ENCODE measurements around the gene ADAMTSL3. TPM values are rescaled to one million over a fixed set of nuclear protein-coding genes. Genes with fewer than 3 reads are reported as not detected.

Gene ADAMTSL3
- total RNA-seq, 8 experiments from 2014 or later: 0.08 to 53.7 (median 0.32) TPM

DNA sequence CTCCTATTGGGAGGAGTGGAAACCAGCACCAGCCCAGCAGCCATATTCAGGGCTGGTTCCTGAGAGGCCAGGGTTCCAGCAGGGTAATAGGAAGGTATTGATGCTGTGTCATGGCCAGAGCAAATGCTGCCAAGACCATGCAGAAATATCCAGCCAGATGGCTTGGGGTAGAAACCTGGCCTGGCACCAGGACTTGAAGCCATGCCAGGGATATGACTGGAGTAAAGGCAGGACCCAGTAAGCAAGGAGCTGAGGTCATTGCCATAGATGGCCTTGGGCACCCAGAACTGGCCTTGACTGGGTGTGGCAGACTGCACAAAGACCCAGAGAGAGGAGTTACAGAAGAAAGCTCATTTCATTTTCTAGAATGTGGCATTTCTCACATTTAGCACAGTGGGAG is 324.1 kb downstream of the ADAMTSL3 start:
- H3K4me1 ChIP-seq (replicated peaks in 1 of 2): no peaks in the 10 kb centered on the region
- no peak for ATAC-seq (replicated peaks in 6 of 8)
- no peak overlapping the region for H3K4me3 ChIP-seq
- in situ Hi-C loops (cut with MboI; ENCODE audit: low pct_unique_long_range_greater_than_20kb in 2 of 9, low sequenced_read_pairs in 9 of 9, unreplicated experiment in 9 of 9): no loop called here
- no peak overlapping the region for H3K27ac ChIP-seq

- 51 to 71% (median 67%) methylated on average over 1 to 2 of the region's 3 CpGs; no CpG with 5 or more reads in 5 of the 10 experiments for WGBS, 10 experiments
- no peak overlapping the region for H3K4me3 ChIP-seq
- in situ Hi-C loops (cut with MboI; ENCODE audit: low pct_unique_long_range_greater_than_20kb in 2 of 9, low sequenced_read_pairs in 9 of 9, unreplicated experiment in 9 of 9): no loop called here
- no peak overlapping the region for H3K27ac ChIP-seq
- H3K4me1 ChIP-seq (replicated peaks in 1 of 2): no peaks in the 10 kb centered on the region
- ATAC-seq (replicated peaks in 6 of 8): no peak
Measured at GRCh38 chr15:83978588-83978987, 324.7 kb downstream of the ADAMTSL3 start.

DNA sequence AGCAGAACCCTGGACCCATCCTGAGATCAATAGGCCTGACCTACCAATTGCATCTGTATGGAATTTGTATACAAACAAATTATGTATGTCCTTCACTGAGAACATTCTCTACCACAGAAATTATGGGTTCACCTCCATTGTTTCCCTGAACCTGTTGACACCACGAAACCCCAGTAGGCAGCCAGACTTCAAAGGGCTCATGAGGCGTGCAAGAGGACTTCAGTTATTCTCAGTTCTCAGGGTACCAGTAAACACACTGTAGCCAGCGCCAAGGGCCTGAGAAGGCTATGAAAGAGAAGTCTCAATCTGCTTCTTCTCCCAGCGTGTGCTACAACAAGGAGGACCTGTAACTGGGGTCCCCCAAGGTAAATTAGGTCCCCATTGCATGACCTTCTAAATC is 326.7 kb downstream of the ADAMTSL3 start:
- WGBS, 10 experiments: 23 to 83% (median 69%) methylated on average over 1 to 4 of the region's 4 CpGs; no CpG with 5 or more reads in 3 of the 10 experiments
- no peak overlapping the region for H3K4me3 ChIP-seq
- H3K4me1 ChIP-seq (replicated peaks in 1 of 2): no peaks in the 10 kb centered on the region
- in situ Hi-C loops (cut with MboI; ENCODE audit: low pct_unique_long_range_greater_than_20kb in 2 of 9, low sequenced_read_pairs in 9 of 9, unreplicated experiment in 9 of 9): no loop called here
- H3K27ac ChIP-seq: no peak overlapping the region
- ATAC-seq (replicated peaks in 6 of 8): no peak

DNA sequence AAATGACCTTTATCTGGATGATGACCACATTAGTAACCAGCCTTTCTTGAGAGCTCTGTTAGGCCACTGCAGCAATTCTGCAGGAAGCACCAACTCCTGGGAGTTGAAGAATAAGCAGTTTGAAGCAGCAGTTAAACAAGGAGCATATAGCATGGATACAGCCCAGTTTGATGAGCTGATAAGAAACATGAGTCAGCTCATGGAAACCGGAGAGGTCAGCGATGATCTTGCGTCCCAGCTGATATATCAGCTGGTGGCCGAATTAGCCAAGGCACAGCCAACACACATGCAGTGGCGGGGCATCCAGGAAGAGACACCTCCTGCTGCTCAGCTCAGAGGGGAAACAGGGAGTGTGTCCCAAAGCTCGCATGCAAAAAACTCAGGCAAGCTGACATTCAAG is 328.8 kb downstream of the ADAMTSL3 start:
- Histone ChIP-seq H3K4me3 (no peak overlapping the region), H3K4me1 (replicated peaks in 1 of 2) (no peaks in the 10 kb centered on the region), H3K27ac (no peak overlapping the region)
- ATAC-seq (replicated peaks in 6 of 8): no peak
- in situ Hi-C loops (cut with MboI; ENCODE audit: low pct_unique_long_range_greater_than_20kb in 2 of 9, low sequenced_read_pairs in 9 of 9, unreplicated experiment in 9 of 9): no loop called here
- WGBS, 10 experiments: 65 to 100% (median 95%) methylated on average over 1 to 6 of the region's 6 CpGs; no CpG with 5 or more reads in 4 of the 10 experiments

DNA sequence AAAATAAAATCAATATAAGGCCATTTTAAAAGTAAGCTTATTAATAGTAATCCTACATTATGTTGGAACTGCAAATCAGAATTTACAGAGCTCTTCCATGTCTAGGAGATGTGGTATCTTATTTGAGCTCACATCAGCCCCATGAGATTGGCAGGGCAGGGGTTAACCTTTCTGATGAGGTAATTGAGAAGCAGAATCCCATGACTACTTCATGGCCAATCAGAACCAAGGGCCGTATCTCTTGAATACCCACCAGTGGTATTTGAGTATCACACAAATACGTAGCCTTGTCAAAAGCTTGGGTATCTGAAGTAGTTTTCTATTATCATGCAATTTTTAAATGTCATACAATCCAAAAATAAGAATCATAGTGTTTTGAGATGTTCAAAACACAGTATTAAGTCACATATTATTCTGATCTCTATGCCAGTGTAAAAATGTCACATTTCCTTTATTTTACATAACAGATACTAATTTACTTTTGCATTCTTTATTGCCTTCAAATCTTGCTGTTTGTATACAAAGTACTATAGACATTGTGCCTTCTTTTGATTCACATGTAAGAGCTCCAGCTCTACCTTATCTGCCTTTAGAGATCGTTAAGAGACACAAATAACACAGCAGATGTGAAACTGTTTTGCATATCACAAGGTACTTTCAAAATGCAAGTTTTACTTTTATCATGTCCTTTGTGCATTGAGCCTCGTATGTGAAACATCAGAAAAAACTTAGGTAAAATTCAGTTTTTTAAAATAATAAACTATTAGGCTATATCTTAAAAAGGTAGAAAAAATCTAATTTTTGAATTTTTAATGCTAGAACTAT is 329.9 kb downstream of the ADAMTSL3 start:
- no peaks in the 10 kb centered on the region for H3K4me1 ChIP-seq (replicated peaks in 1 of 2)
- 9 to 77% (median 45%) methylated on average over 1 to 4 of the region's 4 CpGs for WGBS, 10 experiments
- H3K27ac ChIP-seq: no peak overlapping the region
- in situ Hi-C loops (cut with MboI; ENCODE audit: low pct_unique_long_range_greater_than_20kb in 2 of 9, low sequenced_read_pairs in 9 of 9, unreplicated experiment in 9 of 9): no loop called here
- ATAC-seq (replicated peaks in 6 of 8): peak in 3 of 8 experiments; percentile 20 to 43 (median 21)
- no peak overlapping the region for H3K4me3 ChIP-seq

GRCh38 chr15:83984601-83985000 is 330.7 kb downstream of the ADAMTSL3 start:
- in situ Hi-C loops (cut with MboI; ENCODE audit: low pct_unique_long_range_greater_than_20kb in 2 of 9, low sequenced_read_pairs in 9 of 9, unreplicated experiment in 9 of 9): no loop called here
- Histone ChIP-seq H3K4me3 (no peak overlapping the region), H3K4me1 (replicated peaks in 1 of 2) (no peaks in the 10 kb centered on the region), H3K27ac (no peak overlapping the region)
- no peak for ATAC-seq (replicated peaks in 6 of 8)

DNA sequence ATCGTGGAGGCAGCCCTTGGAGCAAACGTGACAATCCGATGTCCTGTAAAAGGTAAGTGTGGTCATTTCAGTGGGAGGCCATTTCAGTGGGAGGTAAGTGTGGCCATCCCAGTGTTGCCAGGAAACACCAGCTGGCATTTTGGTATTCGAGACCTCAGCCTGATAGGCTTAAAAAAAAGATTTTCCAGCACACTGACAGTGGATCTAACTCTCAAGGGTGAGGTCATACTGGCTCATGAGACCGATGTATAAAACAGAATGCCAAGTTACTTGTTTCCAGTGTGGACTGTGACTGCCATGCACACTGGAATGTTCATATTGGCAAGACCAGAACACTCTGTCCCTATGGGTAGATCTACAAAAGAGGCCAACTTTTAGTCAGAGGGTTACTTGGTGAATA is 337.2 kb downstream of the ADAMTSL3 start:
- in situ Hi-C loops (cut with MboI; ENCODE audit: low pct_unique_long_range_greater_than_20kb in 2 of 9, low sequenced_read_pairs in 9 of 9, unreplicated experiment in 9 of 9): no loop called here
- Histone ChIP-seq H3K4me3 (no peak overlapping the region), H3K4me1 (replicated peaks in 1 of 2) (no peaks in the 10 kb centered on the region), H3K27ac (no peak overlapping the region)
- 60 to 83% (median 73%) methylated on average over 1 to 5 of the region's 5 CpGs; no CpG with 5 or more reads in 3 of the 10 experiments for WGBS, 10 experiments
- ATAC-seq (replicated peaks in 6 of 8): peak in 1 of 8 experiments; percentile 27

- in situ Hi-C loops (cut with MboI; ENCODE audit: low pct_unique_long_range_greater_than_20kb in 2 of 9, low sequenced_read_pairs in 9 of 9, unreplicated experiment in 9 of 9): no loop called here
- 25 to 100% (median 100%) methylated on average over 1 to 3 of the region's 3 CpGs; no CpG with 5 or more reads in 3 of the 10 experiments for WGBS, 10 experiments
- ATAC-seq (replicated peaks in 6 of 8): peak in 3 of 8 experiments; percentile 57 to 82 (median 72)
Measured at GRCh38 chr15:83992324-83993031, 338.6 kb downstream of the ADAMTSL3 start.

GRCh38 chr15:83993591-83993990 is 339.7 kb downstream of the ADAMTSL3 start:
- ATAC-seq (replicated peaks in 6 of 8): no peak
- Histone ChIP-seq H3K4me1 (replicated peaks in 1 of 2) (no peaks in the 10 kb centered on the region), H3K27ac (no peak overlapping the region), H3K4me3 (no peak overlapping the region)
- WGBS, 10 experiments: 64 to 100% (median 86%) methylated on average over 1 to 2 of the region's 2 CpGs; no CpG with 5 or more reads in 1 of the 10 experiments
- in situ Hi-C loops (cut with MboI; ENCODE audit: low pct_unique_long_range_greater_than_20kb in 2 of 9, low sequenced_read_pairs in 9 of 9, unreplicated experiment in 9 of 9): no loop called here

More at GRCh38 chr15:83992324-83993031, 338.6 kb downstream of the ADAMTSL3 start:
- H3K4me3 ChIP-seq: no peak overlapping the region
- H3K27ac ChIP-seq: no peak overlapping the region
- no peaks in the 10 kb centered on the region for H3K4me1 ChIP-seq (replicated peaks in 1 of 2)

- no peak for ATAC-seq (replicated peaks in 6 of 8)
- 79 to 100% (median 94%) methylated on average over 1 to 2 of the region's 2 CpGs; no CpG with 5 or more reads in 2 of the 10 experiments for WGBS, 10 experiments
- H3K4me1 ChIP-seq (replicated peaks in 1 of 2): no peaks in the 10 kb centered on the region
- no peak overlapping the region for H3K4me3 ChIP-seq
- H3K27ac ChIP-seq: no peak overlapping the region
- in situ Hi-C loops (cut with MboI; ENCODE audit: low pct_unique_long_range_greater_than_20kb in 2 of 9, low sequenced_read_pairs in 9 of 9, unreplicated experiment in 9 of 9): no loop called here
Measured at GRCh38 chr15:83998486-83998885, 344.6 kb downstream of the ADAMTSL3 start.

DNA sequence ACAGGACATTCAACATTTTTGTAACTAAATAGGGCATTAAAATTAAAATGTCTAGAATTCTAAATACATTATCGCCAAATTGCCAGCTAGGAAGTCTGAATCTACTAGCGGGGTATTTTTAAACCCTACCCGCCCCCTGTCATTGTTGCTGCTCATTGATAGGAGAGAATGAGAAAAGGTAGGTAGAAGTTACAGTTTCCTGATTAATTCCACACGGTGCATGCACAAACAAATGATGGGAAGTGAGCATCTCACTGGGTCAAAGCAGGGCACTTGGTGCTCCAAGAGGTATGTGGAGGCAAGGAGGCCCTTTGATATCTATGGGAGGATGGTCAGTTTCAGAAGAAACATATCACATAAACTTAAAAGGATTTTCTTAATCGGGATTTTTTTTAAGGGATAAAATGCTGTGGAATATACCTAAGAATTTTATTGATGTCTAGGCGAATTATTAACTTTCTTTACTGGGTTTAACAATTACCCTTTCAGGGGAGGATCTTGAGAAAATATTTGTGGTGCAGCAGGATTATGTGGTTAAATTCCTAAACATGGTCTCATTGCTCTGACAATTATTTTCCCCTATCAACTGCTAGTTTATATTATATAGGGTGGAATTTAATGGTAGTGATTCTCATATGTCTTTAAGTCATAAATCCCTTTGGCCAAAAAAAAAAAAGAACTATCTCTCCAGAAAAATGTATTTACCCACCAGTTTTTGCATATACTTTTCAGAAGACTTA is 345.6 kb downstream of the ADAMTSL3 start:
- Histone ChIP-seq H3K4me1 (replicated peaks in 1 of 2) (no peaks in the 10 kb centered on the region), H3K4me3 (no peak overlapping the region), H3K27ac (no peak overlapping the region)
- 33 to 88% (median 70%) methylated on average over 1 to 6 of the region's 6 CpGs for WGBS, 10 experiments
- no peak for ATAC-seq (replicated peaks in 6 of 8)
- in situ Hi-C loops (cut with MboI; ENCODE audit: low pct_unique_long_range_greater_than_20kb in 2 of 9, low sequenced_read_pairs in 9 of 9, unreplicated experiment in 9 of 9): no loop called here

- peak in 3 of 8 experiments; percentile 31 to 97 (median 91) for ATAC-seq (replicated peaks in 6 of 8)
- no peak overlapping the region for H3K27ac ChIP-seq
- H3K4me1 ChIP-seq (replicated peaks in 1 of 2): no peaks in the 10 kb centered on the region
- WGBS, 10 experiments: 10 to 86% (median 57%) methylated on average over 1 to 5 of the region's 5 CpGs; no CpG with 5 or more reads in 2 of the 10 experiments
- in situ Hi-C loops (cut with MboI; ENCODE audit: low pct_unique_long_range_greater_than_20kb in 2 of 9, low sequenced_read_pairs in 9 of 9, unreplicated experiment in 9 of 9): no loop called here
- no peak overlapping the region for H3K4me3 ChIP-seq
Measured at GRCh38 chr15:84001037-84001436, 347.1 kb downstream of the ADAMTSL3 start.

DNA sequence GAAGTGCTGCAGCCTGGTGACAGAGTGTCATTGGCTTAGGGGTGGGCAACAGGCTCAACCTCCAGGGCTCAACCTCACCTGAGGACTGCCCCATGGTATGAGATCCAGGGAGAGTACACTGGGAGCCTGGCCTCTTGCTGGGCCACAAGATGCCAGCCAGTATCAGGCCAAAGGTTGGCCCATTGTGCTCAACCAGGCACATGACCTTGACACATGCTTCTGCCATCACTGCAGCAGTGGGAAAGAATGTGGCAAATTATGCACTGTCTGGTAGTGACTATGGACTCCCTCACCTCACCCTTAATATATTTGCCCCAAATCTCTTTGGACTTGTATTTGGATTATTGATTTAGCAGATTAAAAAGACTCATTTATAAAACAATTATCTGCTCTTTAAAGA is 347.7 kb downstream of the ADAMTSL3 start:
- in situ Hi-C loops (cut with MboI; ENCODE audit: low pct_unique_long_range_greater_than_20kb in 2 of 9, low sequenced_read_pairs in 9 of 9, unreplicated experiment in 9 of 9): no loop called here
- no peak overlapping the region for H3K4me3 ChIP-seq
- no peak for ATAC-seq (replicated peaks in 6 of 8)
- H3K4me1 ChIP-seq (replicated peaks in 1 of 2): no peaks in the 10 kb centered on the region
- H3K27ac ChIP-seq: no peak overlapping the region

Measured in motor neuron (in vitro differentiated cells).